GM21619 (cell line): ENCODE measurements around the gene SIL1.

Experiments
- ATAC-seq: cut with Tn5 transposase; IDR thresholded peaks from one replicate; pipeline ENCODE4 v1.9.1; 2021; ENCODE audit not compliant: unreplicated experiment

The SIL1 gene

GRCh38 chr5:138948471-138949222 lies 249.5 kb downstream of the SIL1 start:
- no peak for ATAC-seq

GRCh38 chr5:138947780-138948179 lies 250.4 kb downstream of the SIL1 start:
- no peak for ATAC-seq

GRCh38 chr5:138946831-138947560 lies 251.2 kb downstream of the SIL1 start:
- ATAC-seq = no peak

- ATAC-seq = no peak
These were observed 251.9 kb downstream of the SIL1 start for GRCh38 chr5:138946241-138946623.

- ATAC-seq = no peak
These were observed 252.5 kb downstream of the SIL1 start for GRCh38 chr5:138945421-138946240.

GRCh38 chr5:138944527-138945322 lies 253.4 kb downstream of the SIL1 start:
- no peak for ATAC-seq

GRCh38 chr5:138943599-138944173 lies 254.5 kb downstream of the SIL1 start:
- no peak for ATAC-seq

GRCh38 chr5:138942861-138943260 lies 255.3 kb downstream of the SIL1 start:
- no peak for ATAC-seq

GRCh38 chr5:138942066-138942465 lies 256.1 kb downstream of the SIL1 start:
- no peak for ATAC-seq

- no peak for ATAC-seq
These were observed 259.6 kb downstream of the SIL1 start for GRCh38 chr5:138938526-138938925.

- ATAC-seq = no peak
These were observed 260.5 kb downstream of the SIL1 start for GRCh38 chr5:138937392-138938387.

- no peak for ATAC-seq
These were observed 261.2 kb downstream of the SIL1 start for GRCh38 chr5:138936968-138937345.

- ATAC-seq = no peak
These were observed 261.8 kb downstream of the SIL1 start for GRCh38 chr5:138936225-138936967.

GRCh38 chr5:138935466-138935865 lies 262.7 kb downstream of the SIL1 start:
- ATAC-seq = no peak

- no peak for ATAC-seq
These were observed 263.2 kb downstream of the SIL1 start for GRCh38 chr5:138934971-138935370.

- no peak for ATAC-seq
These were observed 264.5 kb downstream of the SIL1 start for GRCh38 chr5:138933522-138934290.

- ATAC-seq = no peak
These were observed 265.9 kb downstream of the SIL1 start for GRCh38 chr5:138932171-138932810.
